DMS 273 (cell line): Measurements from ENCODE around the gene RHOBTB3.

Experiments used
- DNase-seq: peaks from one replicate; lab custom pipeline; 2025; ENCODE audit not compliant: unreplicated experiment; lab: John Stamatoyannopoulos, UW

RHOBTB3 gene

DNA sequence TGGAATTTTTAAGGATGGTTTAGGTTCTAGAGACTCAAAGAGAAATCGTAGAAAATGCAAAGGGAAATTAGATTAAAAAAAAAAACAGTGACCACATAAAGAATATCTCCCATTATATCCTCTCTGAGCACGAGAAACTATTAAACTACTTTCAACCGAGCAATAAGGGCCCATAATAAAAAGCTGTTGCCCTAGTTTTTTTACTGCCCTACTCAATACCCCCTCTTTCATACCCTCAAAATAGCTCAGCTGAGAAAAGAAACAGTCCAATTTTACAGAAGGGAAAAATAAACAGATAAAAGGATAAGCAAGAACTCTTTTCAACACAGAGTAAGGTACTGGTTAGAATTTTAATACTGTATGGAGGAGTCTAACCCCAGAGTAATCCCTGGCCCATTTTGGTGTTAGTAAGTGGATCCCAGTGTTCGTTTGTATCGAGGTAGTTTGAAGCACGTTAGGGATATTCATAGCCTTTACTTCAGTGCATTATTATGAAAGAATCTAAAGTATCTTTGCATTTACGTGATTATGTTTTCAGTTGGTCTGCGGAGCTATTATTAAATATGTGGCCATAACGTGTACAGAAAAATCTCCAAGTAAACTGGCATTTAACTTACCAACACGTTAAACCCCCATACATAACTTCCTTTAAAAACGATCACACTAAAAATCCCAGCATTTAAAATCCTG is 980 bp upstream of the RHOBTB3 start:
- DNase-seq: peak; percentile 28

- peak; percentile 82 for DNase-seq
Observed at GRCh38 chr5:95731571-95732554, 727 bp downstream of the RHOBTB3 start.

GRCh38 chr5:95733107-95733665 is 2.0 kb downstream of the RHOBTB3 start:
- DNase-seq: peak; percentile 19

GRCh38 chr5:95734187-95734586 is 3.1 kb downstream of the RHOBTB3 start:
- DNase-seq: no peak

DNA sequence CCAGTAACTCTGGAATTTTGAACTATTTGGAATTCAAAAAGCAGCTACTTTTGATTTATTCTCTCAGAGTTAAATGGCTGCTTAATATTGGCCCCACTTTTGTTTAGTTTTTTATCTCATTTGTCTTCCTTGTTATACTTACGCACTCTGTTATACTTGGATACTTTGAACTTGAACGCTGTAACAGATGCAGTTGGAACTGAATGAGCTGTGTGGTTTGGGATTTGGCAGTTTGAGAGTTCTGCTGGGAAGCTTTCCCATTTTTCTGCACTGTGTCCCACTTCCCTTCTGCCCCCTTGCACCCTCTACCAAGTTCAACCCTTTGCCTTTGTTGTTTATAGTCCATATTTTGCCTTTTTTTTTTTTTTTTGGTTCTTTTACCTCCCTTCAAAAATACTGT is 3.8 kb downstream of the RHOBTB3 start:
- peak; percentile 32 for DNase-seq

GRCh38 chr5:95735406-95735805 is 4.3 kb downstream of the RHOBTB3 start:
- no peak for DNase-seq

DNA sequence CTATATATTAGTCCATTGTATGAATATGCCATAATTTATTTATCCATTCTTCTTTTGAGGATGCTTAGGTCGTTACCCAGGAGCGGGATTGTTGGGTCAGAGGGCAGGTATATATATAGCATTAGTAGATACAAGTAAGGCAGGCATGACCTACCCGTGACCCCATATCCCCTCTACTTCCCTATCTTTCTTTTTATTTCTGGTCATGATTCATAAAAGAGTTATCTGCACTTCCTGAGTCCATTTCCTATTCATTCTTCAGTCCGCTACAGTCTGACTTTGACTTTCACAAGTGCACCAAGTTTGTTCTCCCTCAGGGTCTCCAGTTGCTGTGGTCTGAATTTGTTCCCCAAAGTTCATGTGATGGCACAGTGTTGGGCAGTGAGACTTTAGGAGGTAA is 6.9 kb downstream of the RHOBTB3 start:
- no peak for DNase-seq

- DNase-seq: no peak
Observed at GRCh38 chr5:95738834-95739233, 7.7 kb downstream of the RHOBTB3 start.

- DNase-seq: no peak
Observed at GRCh38 chr5:95739857-95740256, 8.7 kb downstream of the RHOBTB3 start.

- no peak for DNase-seq
Observed at GRCh38 chr5:95741458-95741857, 10.3 kb downstream of the RHOBTB3 start.

GRCh38 chr5:95743232-95743631 is 12.1 kb downstream of the RHOBTB3 start:
- no peak for DNase-seq

- no peak for DNase-seq
Observed at GRCh38 chr5:95743877-95744276, 12.7 kb downstream of the RHOBTB3 start.

GRCh38 chr5:95746194-95746593 is 15.1 kb downstream of the RHOBTB3 start:
- no peak for DNase-seq

DNA sequence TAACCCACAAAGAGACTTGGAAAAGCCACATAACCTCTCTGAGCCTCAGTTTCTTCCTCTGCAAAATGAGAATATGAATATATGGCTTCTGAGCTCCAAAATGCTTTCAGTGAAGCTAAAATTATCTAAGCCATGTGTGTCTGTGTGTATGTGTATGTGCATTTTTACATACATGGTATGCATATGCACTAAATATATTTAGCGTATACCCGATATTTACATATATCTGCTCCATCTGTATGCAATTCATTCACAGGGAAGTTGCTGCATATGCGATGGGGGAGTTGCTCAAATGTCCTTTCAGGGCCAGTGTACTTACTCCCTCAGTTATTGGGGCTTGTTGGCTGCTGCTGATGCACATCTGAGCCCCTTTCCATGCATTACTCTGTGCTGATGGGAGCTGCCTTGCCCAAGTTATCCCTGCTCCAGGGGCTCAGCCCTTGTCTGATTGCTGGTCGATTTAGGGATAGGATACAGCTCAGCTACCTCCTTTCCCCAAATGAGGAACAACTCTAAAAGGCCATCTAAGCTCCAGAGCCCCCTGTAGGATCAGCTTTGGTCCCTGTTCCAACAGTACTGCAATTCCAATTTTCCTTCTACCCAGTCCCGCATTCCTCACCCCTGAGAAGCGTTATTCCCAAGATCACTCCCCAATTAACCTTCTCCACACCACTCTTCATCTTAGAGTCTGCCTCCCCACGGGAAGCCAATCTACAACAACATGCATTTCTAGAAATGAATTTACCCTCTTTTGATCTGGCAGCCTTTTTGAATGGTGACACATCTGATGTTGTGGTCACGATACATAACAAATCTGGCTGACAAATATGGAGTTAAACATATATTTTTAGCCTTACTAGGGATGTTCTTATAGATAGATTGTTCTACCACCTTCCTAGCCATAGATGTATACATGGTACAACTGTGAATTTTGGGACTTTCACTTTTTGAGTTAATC is 15.9 kb downstream of the RHOBTB3 start:
- DNase-seq: no peak

DNA sequence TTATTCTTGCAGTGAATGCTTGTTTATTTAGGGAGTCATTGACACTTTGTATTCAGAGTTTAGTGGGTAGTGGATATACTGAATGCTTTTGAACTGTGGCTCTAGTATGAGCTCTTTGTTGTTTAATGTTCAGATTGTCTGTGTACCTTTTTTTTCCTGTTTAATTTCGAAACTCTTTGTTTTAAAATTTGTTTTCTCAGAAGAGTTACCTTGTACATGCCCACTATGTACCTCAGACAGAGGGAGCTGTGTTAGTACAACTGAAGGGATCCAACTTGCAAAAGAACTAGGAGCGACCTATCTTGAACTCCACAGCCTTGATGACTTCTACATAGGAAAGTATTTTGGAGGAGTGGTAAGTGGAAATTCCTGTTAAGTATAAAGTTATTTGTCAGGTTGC is 17.0 kb downstream of the RHOBTB3 start:
- DNase-seq: no peak

DNA sequence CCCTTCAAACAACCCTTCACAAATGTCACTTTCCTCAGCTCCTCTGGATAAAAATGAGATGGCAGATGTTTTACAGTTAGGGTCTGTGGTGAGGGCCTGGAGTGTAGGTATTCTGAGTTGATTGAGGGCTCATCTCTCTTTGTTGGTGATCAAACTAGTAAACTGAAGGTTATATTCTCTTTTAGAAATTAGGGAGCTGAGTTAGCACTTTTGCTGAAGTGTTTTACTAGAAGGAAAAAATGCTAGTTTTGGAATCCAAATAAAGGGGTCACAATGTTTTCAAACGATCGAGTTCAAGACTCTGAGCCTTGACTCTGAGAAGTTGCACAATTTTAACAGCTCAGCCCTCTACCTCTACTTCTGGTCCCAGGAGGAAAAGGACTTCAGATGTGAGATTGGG is 23.4 kb downstream of the RHOBTB3 start:
- no peak for DNase-seq

DNA sequence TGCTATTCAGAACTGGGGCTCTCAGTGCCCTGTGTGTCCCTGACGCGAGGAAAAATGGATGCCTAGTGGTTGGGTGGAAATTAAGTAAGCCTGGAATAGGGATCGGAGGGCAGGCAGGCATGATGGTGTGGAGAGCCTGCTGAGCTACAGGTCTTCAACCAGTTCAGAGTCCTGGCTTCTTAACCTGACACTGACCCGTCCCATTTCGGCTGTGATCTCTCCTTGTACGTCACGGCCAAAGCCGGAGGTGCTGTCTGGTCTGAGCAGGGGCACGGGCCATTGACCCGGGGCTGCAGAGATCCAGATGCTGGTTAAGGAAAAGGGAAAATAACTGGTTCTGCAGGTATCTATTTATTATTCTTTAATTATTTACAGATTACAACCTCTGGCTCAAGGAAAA is 27.9 kb downstream of the RHOBTB3 start:
- no peak for DNase-seq

DNA sequence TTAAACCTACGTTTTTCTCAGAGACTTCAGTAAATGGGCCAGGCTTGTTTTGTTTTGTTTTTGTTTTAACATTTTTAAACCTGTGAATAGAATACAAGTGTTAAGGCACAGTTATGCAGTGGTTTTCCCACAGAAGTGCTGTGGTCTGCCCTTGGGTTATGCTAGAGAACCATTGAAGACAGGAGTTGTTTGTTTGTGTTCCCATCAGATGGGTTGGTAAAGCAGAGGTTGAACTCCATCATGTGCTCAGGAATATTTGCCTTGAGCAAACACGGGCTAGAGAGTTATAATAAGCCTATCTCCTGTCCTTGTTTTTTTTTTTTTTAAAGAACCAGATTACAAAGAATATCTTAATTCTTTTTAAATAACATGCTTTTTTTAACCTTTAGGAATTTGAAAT is 28.5 kb downstream of the RHOBTB3 start:
- DNase-seq: no peak

- no peak for DNase-seq
Observed at GRCh38 chr5:95760273-95761191, 29.4 kb downstream of the RHOBTB3 start.
